Thyroid gland (tissue), 4 donors: ENCODE measurements around the gene TCAP. TPM values are rescaled to one million over a fixed set of nuclear protein-coding genes. Genes with fewer than 3 reads are reported as not detected.

ENCODE experiments used
- DNase-seq, 2 donors: peaks; one replicate each; pipeline ENCODE4 v3.0.0-alpha.2; 2019
- H3K27ac ChIP-seq, 3 donors: fragments of 200-600 bp; sonication (generic); 1 replicate in 2 of 3; 2 replicates in 1 of 3; pipeline ENCODE4 v1.5.1; 2016 to 2019; ENCODE audit warnings: mild to moderate bottlenecking in 1 of 3, moderate library complexity in 1 of 3
- H3K27me3 ChIP-seq: fragments of 200-600 bp; sonication (generic); one replicate; pipeline ENCODE4 v1.5.1; 2019
- H3K36me3 ChIP-seq, 2 donors: fragments of 200-600 bp; sonication (generic); one replicate each; pipeline ENCODE4 v1.5.1; 2016 to 2019
- H3K4me1 ChIP-seq, 2 donors: fragments of 200-600 bp; sonication (generic); one replicate each; pipeline ENCODE4 v1.5.1; 2017 to 2019
- H3K4me3 ChIP-seq, 3 donors: fragments of 200-600 bp; sonication (generic); replicated peaks in 1 of 3; 1 replicate in 2 of 3; 2 replicates in 1 of 3; pipeline ENCODE4 v1.5.1; 2016; ENCODE audit warnings: mild to moderate bottlenecking in 1 of 3
- H3K9me3 ChIP-seq: fragments of 200-600 bp; sonication (generic); one replicate; pipeline ENCODE4 v1.5.1; 2017
- CTCF ChIP-seq, 6 experiments: fragments of 200-600 bp in 3 of 6; fragments of 450-650 bp in 3 of 6; sonication (generic) in 3 of 6; IDR thresholded peaks; one replicate each; pipeline ENCODE4 v1.5.1; 2016 to 2019; ENCODE audit warnings: antibody characterized with exemption in 6 of 6, mild to moderate bottlenecking in 2 of 6, inconsistent platforms in 1 of 6, moderate library complexity in 1 of 6
- POLR2A ChIP-seq, 2 donors: fragments of 450-650 bp; IDR thresholded peaks; one replicate each; pipeline ENCODE4 v1.6.1; 2017; ENCODE audit warnings: antibody characterized with exemption in 2 of 2, mild to moderate bottlenecking in 2 of 2, moderate library complexity in 1 of 2
- WGBS, 2 donors: methylation state at CpG; one replicate each; pipeline ENCODE4 v1.1.5; 2017; 5-methylcytosine and 5-hydroxymethylcytosine counted together
- intact Hi-C: fragments of 100-400 bp; cut with DNase I; formaldehyde crosslinking; loops from one replicate; pipeline ENCODE4 v1.15.1; 2023
- total RNA-seq, 4 donors: library from RNA; depleted of rRNA; stranded (reverse); fragments of >200 nt; gene quantifications; one replicate each; pipeline ENCODE4 v1.2.3, GENCODE V29; 2016

Gene TCAP
- total RNA-seq, 4 donors from 2014 or later: 0.63 to 2.1 (median 1.5) TPM

GRCh38 chr17:39663340-39663687 is 1.8 kb upstream of the TCAP start:
- H3K4me1 ChIP-seq: peaks cover 27 to 65% of the 10 kb centered on the region in 2 donors
- intact Hi-C loops: no loop called here
- TF ChIP-seq CTCF (IDR thresholded peaks at IDR 0.05) (no peak), POLR2A (IDR thresholded peaks at IDR 0.05) (no peak)
- no peak overlapping the region for H3K4me3 ChIP-seq
- 46 to 59% methylated on average over 3 of the region's 4 CpGs for WGBS, 2 donors
- no peak for DNase-seq
- peaks cover 17 to 18% of the 10 kb centered on the region in 2 donors for H3K36me3 ChIP-seq
- no peaks in the 10 kb centered on the region for H3K9me3 ChIP-seq
- no peaks in the 10 kb centered on the region for H3K27me3 ChIP-seq
- peak overlapping the region; percentile 1 to 58 (median 47) for H3K27ac ChIP-seq

GRCh38 chr17:39663688-39664580 is 1.2 kb upstream of the TCAP start:
- H3K4me1 ChIP-seq: peaks cover 32 to 71% of the 10 kb centered on the region in 2 donors
- no peak overlapping the region for H3K4me3 ChIP-seq
- peaks cover 17% of the 10 kb centered on the region in 2 donors for H3K36me3 ChIP-seq
- TF ChIP-seq CTCF (IDR thresholded peaks at IDR 0.05) (no peak), POLR2A (IDR thresholded peaks at IDR 0.05) (no peak)
- no peaks in the 10 kb centered on the region for H3K9me3 ChIP-seq
- no peak for DNase-seq
- intact Hi-C loops: loop anchor here (2.0 kb wide), 1 partner anchor 41 kb away; no protein-coding TSS in a partner anchor
- H3K27me3 ChIP-seq: no peaks in the 10 kb centered on the region
- 68 to 79% methylated on average over 11 to 15 of the region's 17 CpGs for WGBS, 2 donors
- H3K27ac ChIP-seq: peak overlapping the region in 2 of 3 donors; percentile 47 to 58

- 43 to 65% methylated on average over 2 to 7 of the region's 17 CpGs for WGBS, 2 donors
- Histone ChIP-seq H3K27me3 (no peaks in the 10 kb centered on the region), H3K36me3 (peaks cover 5% of the 10 kb centered on the region in 2 donors), H3K27ac (no peak overlapping the region), H3K9me3 (no peaks in the 10 kb centered on the region), H3K4me3 (no peak overlapping the region), H3K4me1 (peaks cover 32 to 71% of the 10 kb centered on the region in 2 donors)
- DNase-seq: peak in 1 of 2 donors; percentile 41
- TF ChIP-seq CTCF (IDR thresholded peaks at IDR 0.05) (no peak), POLR2A (IDR thresholded peaks at IDR 0.05) (no peak)
- intact Hi-C loops: loop anchor here (2.0 kb wide), 1 partner anchor 43 kb away; no protein-coding TSS in a partner anchor
Observed at GRCh38 chr17:39665642-39666224, 584 bp downstream of the TCAP start.

- WGBS, 2 donors: 62 to 67% methylated on average over 2 of the region's 2 CpGs
- peaks cover under 1% of the 10 kb centered on the region in 2 donors for H3K36me3 ChIP-seq
- H3K4me1 ChIP-seq: peaks cover 32 to 72% of the 10 kb centered on the region in 2 donors
- DNase-seq: no peak
- no peaks in the 10 kb centered on the region for H3K9me3 ChIP-seq
- TF ChIP-seq CTCF (IDR thresholded peaks at IDR 0.05) (no peak), POLR2A (IDR thresholded peaks at IDR 0.05) (no peak)
- no peaks in the 10 kb centered on the region for H3K27me3 ChIP-seq
- H3K4me3 ChIP-seq: no peak overlapping the region
- intact Hi-C loops: no loop called here
- H3K27ac ChIP-seq: no peak overlapping the region
Observed at GRCh38 chr17:39666231-39666600, 1.1 kb downstream of the TCAP start.
